DMS 273 (cell line): Measurements from ENCODE around the gene RPS8.
"Not testable (repeated sequence)": the region's sequence is repeated elsewhere in the genome, so short reads cannot be mapped to it uniquely, and the experiment has no call there.

Experiments used
- DNase-seq: peaks from one replicate; lab custom pipeline; 2025; ENCODE audit not compliant: unreplicated experiment; lab: John Stamatoyannopoulos, UW

The RPS8 gene

GRCh38 chr1:44802306-44803061 lies 27.1 kb downstream of the RPS8 start:
- no peak for DNase-seq

GRCh38 chr1:44803062-44803311 lies 27.6 kb downstream of the RPS8 start:
- DNase-seq: no peak

- DNase-seq: no peak
Observed at GRCh38 chr1:44803312-44804095, 28.2 kb downstream of the RPS8 start.

GRCh38 chr1:44805311-44806024 lies 30.1 kb downstream of the RPS8 start:
- DNase-seq: no peak

GRCh38 chr1:44806025-44806703 lies 30.8 kb downstream of the RPS8 start:
- DNase-seq: no peak

- DNase-seq: no peak
Observed at GRCh38 chr1:44806704-44807363, 31.5 kb downstream of the RPS8 start, which contains the start of gene DYNLT4. Gene DYNLT4, minus strand, starts transcription at chr1:44807351. Its CDS starts 683 bp downstream, at chr1:44806668.

- DNase-seq: peak; percentile 64
Observed at GRCh38 chr1:44807364-44808062, 32.2 kb downstream of the RPS8 start.

GRCh38 chr1:44808063-44808937 lies 33.0 kb downstream of the RPS8 start, which contains the start of gene BTBD19:
Gene BTBD19, plus strand, starts transcription at chr1:44808523. Its CDS starts 298 bp downstream, at chr1:44808821.
- peak; percentile 58 for DNase-seq

GRCh38 chr1:44808938-44809917 lies 33.9 kb downstream of the RPS8 start:
- no peak for DNase-seq

GRCh38 chr1:44810101-44810761 lies 34.9 kb downstream of the RPS8 start:
- peak; percentile 27 for DNase-seq

GRCh38 chr1:44810762-44811105 lies 35.4 kb downstream of the RPS8 start:
- DNase-seq: not testable (repeated sequence)

GRCh38 chr1:44811234-44811633 lies 35.9 kb downstream of the RPS8 start:
- no peak for DNase-seq

- no peak for DNase-seq
Observed at GRCh38 chr1:44812822-44813543, 37.6 kb downstream of the RPS8 start.

- not testable (repeated sequence) for DNase-seq
Observed at GRCh38 chr1:44815926-44816325, 40.6 kb downstream of the RPS8 start.

- DNase-seq: no peak
Observed at GRCh38 chr1:44817307-44817706, 42.0 kb downstream of the RPS8 start.

GRCh38 chr1:44817771-44818495 lies 42.6 kb downstream of the RPS8 start:
- no peak for DNase-seq
